AG09309 (cell line): ENCODE results near the gene DYNC1I1.
A peak's percentile ranks its signal among the peaks of the same experiment; 100 is the strongest.

Source experiments
- DNase-seq: peaks from one replicate; pipeline ENCODE4 v3.0.0-alpha.2; 2010; ENCODE audit warnings: low read depth
- H3K4me3 ChIP-seq: 2 replicates; pipeline ENCODE4 v1.5.1; 2011; ENCODE audit warnings: mild to moderate bottlenecking, low read depth, low read length, moderate library complexity; ENCODE audit not compliant: control insufficient read depth
- TF ChIP-seq, protein P1 (sequence below): IDR thresholded peaks from 2 replicates; pipeline ENCODE4 v1.5.1; 2011; ENCODE audit warnings: mild to moderate bottlenecking, low read depth, low read length, inconsistent platforms; ENCODE audit not compliant: insufficient read depth, control insufficient read depth; ENCODE audit errors: missing control alignments

DYNC1I1 gene

GRCh38 chr7:95996174-95996573, 223.8 kb downstream of the DYNC1I1 start:
- TF ChIP-seq, protein P1, sequence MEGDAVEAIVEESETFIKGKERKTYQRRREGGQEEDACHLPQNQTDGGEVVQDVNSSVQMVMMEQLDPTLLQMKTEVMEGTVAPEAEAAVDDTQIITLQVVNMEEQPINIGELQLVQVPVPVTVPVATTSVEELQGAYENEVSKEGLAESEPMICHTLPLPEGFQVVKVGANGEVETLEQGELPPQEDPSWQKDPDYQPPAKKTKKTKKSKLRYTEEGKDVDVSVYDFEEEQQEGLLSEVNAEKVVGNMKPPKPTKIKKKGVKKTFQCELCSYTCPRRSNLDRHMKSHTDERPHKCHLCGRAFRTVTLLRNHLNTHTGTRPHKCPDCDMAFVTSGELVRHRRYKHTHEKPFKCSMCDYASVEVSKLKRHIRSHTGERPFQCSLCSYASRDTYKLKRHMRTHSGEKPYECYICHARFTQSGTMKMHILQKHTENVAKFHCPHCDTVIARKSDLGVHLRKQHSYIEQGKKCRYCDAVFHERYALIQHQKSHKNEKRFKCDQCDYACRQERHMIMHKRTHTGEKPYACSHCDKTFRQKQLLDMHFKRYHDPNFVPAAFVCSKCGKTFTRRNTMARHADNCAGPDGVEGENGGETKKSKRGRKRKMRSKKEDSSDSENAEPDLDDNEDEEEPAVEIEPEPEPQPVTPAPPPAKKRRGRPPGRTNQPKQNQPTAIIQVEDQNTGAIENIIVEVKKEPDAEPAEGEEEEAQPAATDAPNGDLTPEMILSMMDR: no peak
- DNase-seq: no peak
- no peak overlapping the region for H3K4me3 ChIP-seq

DNA sequence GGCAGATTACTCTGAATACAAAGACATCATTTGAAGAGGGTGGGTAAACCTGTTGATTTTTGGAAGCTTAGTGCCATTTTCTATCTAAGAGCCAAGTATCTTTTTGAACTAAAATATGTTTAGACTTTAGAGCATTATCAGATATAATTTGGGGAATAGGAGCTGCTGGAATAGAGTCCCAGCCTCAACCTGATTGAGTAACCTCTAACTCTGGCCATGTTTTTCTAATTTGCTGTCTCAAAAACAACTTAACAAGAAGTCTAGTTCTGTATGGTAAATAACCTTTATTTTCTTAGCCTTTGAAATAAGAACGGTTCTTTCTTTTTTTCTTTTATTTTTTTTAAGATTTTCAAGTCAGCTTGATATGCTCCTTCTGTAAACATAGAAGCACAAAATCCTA, 224.5 kb downstream of the DYNC1I1 start:
- no peak for DNase-seq
- no peak overlapping the region for H3K4me3 ChIP-seq
- TF ChIP-seq, protein P1: no peak

- no peak for DNase-seq
- TF ChIP-seq, protein P1: no peak
Measured at GRCh38 chr7:95997632-95998031, 225.3 kb downstream of the DYNC1I1 start.

GRCh38 chr7:95999481-95999880, 227.1 kb downstream of the DYNC1I1 start:
- H3K4me3 ChIP-seq: no peak overlapping the region
- DNase-seq: no peak
- TF ChIP-seq, protein P1: no peak

More at GRCh38 chr7:95997632-95998031, 225.3 kb downstream of the DYNC1I1 start:
- H3K4me3 ChIP-seq: no peak overlapping the region

- TF ChIP-seq, protein P1: peak; percentile 43
- H3K4me3 ChIP-seq: no peak overlapping the region
- DNase-seq: peak; percentile 70
Measured at GRCh38 chr7:96004578-96004977, 232.2 kb downstream of the DYNC1I1 start.

- no peak overlapping the region for H3K4me3 ChIP-seq
- TF ChIP-seq, protein P1: no peak
- no peak for DNase-seq
Measured at GRCh38 chr7:96005271-96005670, 232.9 kb downstream of the DYNC1I1 start.

GRCh38 chr7:96009148-96009547, 236.8 kb downstream of the DYNC1I1 start:
- no peak for DNase-seq
- TF ChIP-seq, protein P1: no peak
- H3K4me3 ChIP-seq: no peak overlapping the region
